ENCODE data around the gene PIK3C2B. TPM values are rescaled to one million over a fixed set of nuclear protein-coding genes. Genes with fewer than 3 reads are reported as not detected.
A peak's percentile ranks its signal among the peaks of the same experiment; 100 is the strongest.

PIK3C2B gene
- total RNA-seq, 4 donors from 2014 or later, result 70.7 to 162 (median 94.5) TPM

- H3K4me3 ChIP-seq, result peak overlapping the region; percentile 3
- peaks cover 36% of the 10 kb centered on the region for H3K36me3 ChIP-seq
- DNase-seq (ENCODE audit: low spot score in 2 of 2), result no peak
- peak overlapping the region; percentile 78 for H3K27ac ChIP-seq
- H3K4me1 ChIP-seq, result peaks cover 69% of the 10 kb centered on the region
- WGBS, result 76% methylated on average over 13 of the region's 17 CpGs
- no peak for TF ChIP-seq EP300 (IDR thresholded peaks at IDR 0.05)
- TF ChIP-seq POLR2AphosphoS5 (IDR thresholded peaks at IDR 0.05), result no peak
- TF ChIP-seq POLR2A (IDR thresholded peaks at IDR 0.05), result no peak
- no peak for TF ChIP-seq CTCF (IDR thresholded peaks at IDR 0.05)
- no peaks in the 10 kb centered on the region for H3K9me3 ChIP-seq
- H3K27me3 ChIP-seq, result no peaks in the 10 kb centered on the region
These were observed 28.8 kb downstream of the PIK3C2B start for GRCh38 chr1:204465546-204466415.

DNA sequence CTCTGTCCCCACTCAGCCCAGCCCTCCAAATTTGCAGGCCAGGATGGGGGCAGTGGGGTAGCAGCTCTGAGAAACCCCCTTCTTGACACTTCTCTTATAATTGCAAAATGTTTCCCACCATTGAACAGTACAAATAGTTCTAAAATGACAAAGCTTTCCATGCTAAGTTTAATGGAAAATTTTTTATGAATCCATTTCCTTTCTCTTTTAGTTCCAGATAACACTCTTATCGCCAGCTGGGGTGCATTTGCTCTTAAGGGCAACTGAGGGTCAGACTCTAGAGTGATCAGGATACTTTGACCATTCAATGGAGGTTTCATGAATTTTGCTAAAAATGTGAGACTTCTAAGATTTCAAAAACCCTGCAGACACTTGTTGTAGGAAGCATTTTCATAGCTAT, 29.9 kb downstream of the PIK3C2B start:
- peaks cover 75% of the 10 kb centered on the region for H3K4me1 ChIP-seq
- no peaks in the 10 kb centered on the region for H3K27me3 ChIP-seq
- peak overlapping the region; percentile 78 for H3K27ac ChIP-seq
- H3K36me3 ChIP-seq, result peaks cover 47% of the 10 kb centered on the region
- TF ChIP-seq CTCF (IDR thresholded peaks at IDR 0.05) (no peak), EP300 (IDR thresholded peaks at IDR 0.05) (no peak), POLR2AphosphoS5 (IDR thresholded peaks at IDR 0.05) (no peak), POLR2A (IDR thresholded peaks at IDR 0.05) (no peak)
- DNase-seq (ENCODE audit: low spot score in 2 of 2), result no peak
- H3K9me3 ChIP-seq, result no peaks in the 10 kb centered on the region
- H3K4me3 ChIP-seq, result no peak overlapping the region
- 60% methylated on average over 1 of the region's 1 CpG for WGBS

- Histone ChIP-seq H3K27me3 (no peaks in the 10 kb centered on the region), H3K36me3 (peaks cover 47% of the 10 kb centered on the region), H3K4me3 (no peak overlapping the region), H3K27ac (peak overlapping the region; percentile 78), H3K4me1 (peaks cover 73% of the 10 kb centered on the region), H3K9me3 (no peaks in the 10 kb centered on the region)
- 35% methylated on average over 2 of the region's 3 CpGs for WGBS
- TF ChIP-seq CTCF (IDR thresholded peaks at IDR 0.05) (no peak), POLR2A (IDR thresholded peaks at IDR 0.05) (no peak), POLR2AphosphoS5 (IDR thresholded peaks at IDR 0.05) (no peak), EP300 (IDR thresholded peaks at IDR 0.05) (no peak)
- no peak for DNase-seq (ENCODE audit: low spot score in 2 of 2)
These were observed 30.4 kb downstream of the PIK3C2B start for GRCh38 chr1:204464187-204464631.

GRCh38 chr1:204463125-204464060, 31.2 kb downstream of the PIK3C2B start:
- WGBS, result 37% methylated on average over 10 of the region's 10 CpGs
- no peaks in the 10 kb centered on the region for H3K27me3 ChIP-seq
- H3K4me1 ChIP-seq, result peaks cover 71% of the 10 kb centered on the region
- H3K36me3 ChIP-seq, result peaks cover 47% of the 10 kb centered on the region
- no peak overlapping the region for H3K4me3 ChIP-seq
- DNase-seq (ENCODE audit: low spot score in 2 of 2), result no peak
- no peaks in the 10 kb centered on the region for H3K9me3 ChIP-seq
- no peak for TF ChIP-seq CTCF (IDR thresholded peaks at IDR 0.05)
- no peak for TF ChIP-seq POLR2AphosphoS5 (IDR thresholded peaks at IDR 0.05)
- TF ChIP-seq POLR2A (IDR thresholded peaks at IDR 0.05), result no peak
- no peak for TF ChIP-seq EP300 (IDR thresholded peaks at IDR 0.05)
- H3K27ac ChIP-seq, result peak overlapping the region; percentile 78

- Histone ChIP-seq H3K27me3 (no peaks in the 10 kb centered on the region), H3K4me3 (no peak overlapping the region), H3K27ac (no peak overlapping the region), H3K36me3 (peaks cover 48% of the 10 kb centered on the region), H3K4me1 (peaks cover 67% of the 10 kb centered on the region), H3K9me3 (no peaks in the 10 kb centered on the region)
- TF ChIP-seq CTCF (IDR thresholded peaks at IDR 0.05), result no peak
- TF ChIP-seq POLR2AphosphoS5 (IDR thresholded peaks at IDR 0.05), result no peak
- no peak for TF ChIP-seq POLR2A (IDR thresholded peaks at IDR 0.05)
- no peak for TF ChIP-seq EP300 (IDR thresholded peaks at IDR 0.05)
- 70% methylated on average over 4 of the region's 4 CpGs for WGBS
- DNase-seq (ENCODE audit: low spot score in 2 of 2), result no peak
These were observed 32.4 kb downstream of the PIK3C2B start for GRCh38 chr1:204462229-204462561.

Data from suprapubic skin (tissue), 4 donors.